ENCODE data around the gene SLC66A1.

The SLC66A1 gene

GRCh38 chr1:19357299-19357986, 45.3 kb downstream of the SLC66A1 start:
- H3K4me1 ChIP-seq (ENCODE audit: low read depth, poor library complexity, severe bottlenecking) = no peaks in the 10 kb centered on the region
- no peaks in the 10 kb centered on the region for H3K27me3 ChIP-seq (ENCODE audit: insufficient read depth, low read depth)
- no peak overlapping the region for H3K4me2 ChIP-seq
- H2AFZ ChIP-seq (ENCODE audit: low read depth) = no peak overlapping the region
- H3K9ac ChIP-seq = no peak overlapping the region
- no peak overlapping the region for H3K4me3 ChIP-seq (IDR thresholded peaks at IDR 0.05; ENCODE audit: insufficient read depth, low read depth, low read length)
- no peak for TF ChIP-seq CTCF (conservative IDR thresholded peaks at IDR 0.05; ENCODE audit: low read depth, low read length)
- no peaks in the 10 kb centered on the region for H4K20me1 ChIP-seq (ENCODE audit: insufficient read depth)
- no peak overlapping the region for H3K27ac ChIP-seq
- H3K79me2 ChIP-seq (ENCODE audit: insufficient read depth, low read depth) = no peaks in the 10 kb centered on the region
- no peaks in the 10 kb centered on the region for H3K36me3 ChIP-seq (ENCODE audit: insufficient read depth)

GRCh38 chr1:19358710-19359109, 46.6 kb downstream of the SLC66A1 start:
- no peaks in the 10 kb centered on the region for H3K79me2 ChIP-seq (ENCODE audit: insufficient read depth, low read depth)
- H4K20me1 ChIP-seq (ENCODE audit: insufficient read depth) = no peaks in the 10 kb centered on the region
- no peaks in the 10 kb centered on the region for H3K36me3 ChIP-seq (ENCODE audit: insufficient read depth)

GRCh38 chr1:19359357-19359756, 47.2 kb downstream of the SLC66A1 start:
- Histone ChIP-seq H3K4me1 (ENCODE audit: low read depth, poor library complexity, severe bottlenecking) (no peaks in the 10 kb centered on the region), H2AFZ (ENCODE audit: low read depth) (no peak overlapping the region), H3K4me2 (no peak overlapping the region), H3K4me3 (IDR thresholded peaks at IDR 0.05; ENCODE audit: insufficient read depth, low read depth, low read length) (no peak overlapping the region), H4K20me1 (ENCODE audit: insufficient read depth) (no peaks in the 10 kb centered on the region), H3K27ac (no peak overlapping the region), H3K27me3 (ENCODE audit: insufficient read depth, low read depth) (no peaks in the 10 kb centered on the region), H3K79me2 (ENCODE audit: insufficient read depth, low read depth) (no peaks in the 10 kb centered on the region), H3K9ac (no peak overlapping the region), H3K36me3 (ENCODE audit: insufficient read depth) (no peaks in the 10 kb centered on the region)
- no peak for TF ChIP-seq CTCF (conservative IDR thresholded peaks at IDR 0.05; ENCODE audit: low read depth, low read length)

More at GRCh38 chr1:19358710-19359109, 46.6 kb downstream of the SLC66A1 start:
- no peaks in the 10 kb centered on the region for H3K27me3 ChIP-seq (ENCODE audit: insufficient read depth, low read depth)
- no peak overlapping the region for H2AFZ ChIP-seq (ENCODE audit: low read depth)
- H3K27ac ChIP-seq = no peak overlapping the region
- H3K4me2 ChIP-seq = no peak overlapping the region
- no peak for TF ChIP-seq CTCF (conservative IDR thresholded peaks at IDR 0.05; ENCODE audit: low read depth, low read length)
- H3K4me3 ChIP-seq (IDR thresholded peaks at IDR 0.05; ENCODE audit: insufficient read depth, low read depth, low read length) = no peak overlapping the region
- no peak overlapping the region for H3K9ac ChIP-seq
- no peaks in the 10 kb centered on the region for H3K4me1 ChIP-seq (ENCODE audit: low read depth, poor library complexity, severe bottlenecking)

GRCh38 chr1:19360016-19360415, 47.9 kb downstream of the SLC66A1 start:
- no peak for TF ChIP-seq CTCF (conservative IDR thresholded peaks at IDR 0.05; ENCODE audit: low read depth, low read length)
- no peaks in the 10 kb centered on the region for H3K36me3 ChIP-seq (ENCODE audit: insufficient read depth)
- no peak overlapping the region for H3K4me3 ChIP-seq (IDR thresholded peaks at IDR 0.05; ENCODE audit: insufficient read depth, low read depth, low read length)
- no peak overlapping the region for H2AFZ ChIP-seq (ENCODE audit: low read depth)
- no peak overlapping the region for H3K4me2 ChIP-seq
- H3K79me2 ChIP-seq (ENCODE audit: insufficient read depth, low read depth) = no peaks in the 10 kb centered on the region
- H3K9ac ChIP-seq = no peak overlapping the region
- no peak overlapping the region for H3K27ac ChIP-seq
- no peaks in the 10 kb centered on the region for H4K20me1 ChIP-seq (ENCODE audit: insufficient read depth)
- H3K4me1 ChIP-seq (ENCODE audit: low read depth, poor library complexity, severe bottlenecking) = no peaks in the 10 kb centered on the region
- H3K27me3 ChIP-seq (ENCODE audit: insufficient read depth, low read depth) = no peaks in the 10 kb centered on the region

Measured in KMS-11 (cell line).